ENCODE data around the gene CSNK2B.

Gene CSNK2B

DNA sequence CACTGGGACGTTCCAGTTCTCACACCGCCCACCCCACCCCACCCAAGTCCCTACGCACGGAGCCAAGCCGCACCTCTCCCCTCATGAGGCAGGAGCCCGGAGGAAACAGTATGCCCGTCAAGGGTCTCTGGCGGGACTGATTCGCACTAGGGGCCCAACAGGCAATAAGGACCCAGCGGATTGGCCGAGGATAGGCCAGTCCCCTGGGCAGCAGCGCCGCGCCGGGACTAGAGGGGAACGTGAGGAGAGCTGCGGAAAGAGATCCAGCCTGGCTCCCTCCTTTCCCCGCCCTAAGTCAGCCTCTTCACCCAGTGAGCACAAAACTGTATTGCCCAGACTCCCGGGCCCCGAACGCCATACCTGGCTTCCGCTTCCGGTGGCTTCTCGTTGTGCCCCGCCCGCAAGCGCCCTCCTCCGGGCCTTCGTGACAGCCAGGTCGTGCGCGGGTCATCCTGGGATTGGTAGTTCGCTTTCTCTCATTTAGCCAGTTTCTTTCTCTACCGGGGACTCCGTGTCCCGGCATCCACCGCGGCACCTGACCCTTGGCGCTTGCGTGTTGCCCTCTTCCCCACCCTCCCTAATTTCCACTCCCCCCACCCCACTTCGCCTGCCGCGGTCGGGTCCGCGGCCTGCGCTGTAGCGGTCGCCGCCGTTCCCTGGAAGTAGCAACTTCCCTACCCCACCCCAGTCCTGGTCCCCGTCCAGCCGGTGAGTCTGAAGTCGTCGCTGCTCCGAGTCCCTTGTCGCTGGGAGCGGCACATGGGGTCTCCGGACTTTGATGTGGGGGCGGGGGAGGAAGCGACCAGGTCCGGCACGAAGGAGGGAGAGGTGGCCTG lies at the start of gene CSNK2B:
TSS of gene CSNK2B (plus strand) at position 580 of the 836 bp plus-strand sequence. CDS start 752 bp downstream, outside the sequence.
- DNase-seq, result peak; percentile 99

DNA sequence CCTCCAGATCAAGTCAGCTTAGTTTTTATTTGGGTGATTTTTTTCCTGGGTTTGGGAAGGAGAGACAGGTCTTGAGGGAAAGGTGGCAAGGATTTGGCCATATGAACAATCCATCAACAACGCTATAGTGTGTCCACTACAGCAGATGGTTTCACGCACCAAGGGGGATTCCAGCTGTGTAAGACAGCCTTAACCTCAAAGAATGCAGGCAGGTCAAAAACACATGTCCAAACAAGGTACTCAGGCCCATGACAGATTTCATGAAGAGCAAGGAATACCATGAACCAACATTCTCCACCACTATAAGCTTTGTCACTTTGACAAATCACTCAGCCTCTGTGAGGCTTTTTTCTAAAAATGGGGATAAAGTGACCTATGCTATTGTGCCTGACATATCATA lies 48.9 kb upstream of the CSNK2B start:
- no peak for DNase-seq

DNA sequence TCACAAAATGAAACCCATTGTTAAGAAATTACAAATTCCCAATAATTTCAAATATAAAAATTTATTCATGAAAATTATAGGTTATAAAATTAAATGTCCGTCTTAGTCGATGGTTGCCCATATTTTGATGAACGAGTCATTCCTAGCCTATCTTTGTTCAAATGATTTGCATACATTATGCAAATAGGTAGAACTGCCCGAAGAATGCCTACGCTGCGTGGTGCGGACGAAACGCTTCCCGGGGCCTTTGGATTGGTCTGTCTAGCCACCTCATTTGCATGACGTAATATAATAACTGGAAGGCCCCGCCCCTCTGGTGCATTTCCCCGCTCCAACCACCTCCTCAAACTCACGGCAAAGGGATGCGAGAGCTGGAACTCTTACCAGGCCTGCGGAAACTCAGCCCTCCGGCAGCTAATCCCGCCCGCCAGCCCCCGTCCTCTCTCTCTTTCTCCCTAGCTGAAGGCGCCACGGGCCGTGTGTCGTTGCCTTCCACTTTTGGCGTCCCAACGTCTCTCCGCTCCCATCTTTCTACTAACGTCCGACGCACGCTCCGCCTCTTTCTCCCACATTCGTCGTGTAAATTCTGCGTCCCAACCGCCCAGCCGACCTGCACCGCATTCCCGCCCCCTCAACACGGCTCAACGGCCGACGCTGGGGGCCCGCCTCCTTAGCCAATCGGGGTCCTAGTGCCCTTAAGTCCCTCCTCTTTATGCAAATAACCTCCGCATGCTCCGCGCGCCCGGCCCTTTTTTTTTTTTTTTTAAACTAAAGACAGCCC lies 45.9 kb upstream of the CSNK2B start:
- DNase-seq, result peak; percentile 99

GRCh38 chr6:31620586-31621319 lies 45.1 kb upstream of the CSNK2B start, which contains the start of gene PRRC2A:
PRRC2A (plus strand) TSS chr6:31620715; CDS start chr6:31622790, 2,075 bp downstream.
- DNase-seq, result peak; percentile 85

DNA sequence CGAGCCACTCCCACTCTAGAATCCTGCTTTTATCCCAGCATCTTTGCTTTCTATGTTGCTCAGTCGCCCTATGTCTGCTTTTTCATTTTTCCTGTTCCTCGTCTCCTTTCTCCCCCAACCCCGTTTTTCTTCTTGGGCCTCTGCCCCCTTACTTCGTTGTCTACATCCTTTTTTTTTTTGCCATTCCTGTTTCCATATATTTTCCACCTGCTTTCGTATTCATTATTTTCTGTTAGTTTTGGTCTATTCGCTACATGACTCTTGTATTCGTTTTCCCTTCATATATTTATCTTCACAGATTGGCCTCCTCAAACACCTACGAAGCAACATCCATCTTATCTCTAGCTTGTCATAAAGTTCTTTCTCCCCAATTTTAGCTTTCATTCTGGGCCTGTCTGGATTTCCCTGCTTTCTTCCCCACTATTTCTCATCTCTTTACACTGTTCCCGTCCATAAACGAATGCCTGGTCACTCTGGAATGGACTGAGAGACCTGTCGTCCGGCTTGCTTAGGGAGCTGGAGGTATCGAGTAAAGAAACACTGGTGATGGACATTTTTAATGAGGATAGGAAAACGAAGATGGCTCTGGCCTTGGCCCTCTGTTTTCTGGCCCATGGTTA lies 44.5 kb upstream of the CSNK2B start:
- no peak for DNase-seq

DNA sequence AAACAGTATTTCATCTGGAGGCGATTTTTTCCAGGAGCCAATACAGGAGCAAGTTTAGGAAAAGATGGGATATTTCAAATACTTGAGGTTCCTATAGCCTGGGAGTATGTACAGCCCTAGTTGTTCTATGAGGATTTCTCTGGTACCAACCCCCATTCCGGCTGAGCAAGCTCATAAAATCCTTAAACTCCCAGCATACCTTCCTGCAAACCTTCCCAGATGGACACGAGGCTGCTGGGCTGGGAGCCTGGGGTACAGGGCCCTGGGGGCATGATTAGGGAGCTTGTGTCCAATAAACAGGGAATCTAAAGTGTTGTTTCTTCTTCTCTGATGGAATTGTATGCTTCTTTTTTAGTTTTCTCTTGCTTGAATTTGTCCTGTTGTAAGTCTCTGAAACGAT lies 43.9 kb upstream of the CSNK2B start:
- no peak for DNase-seq

DNA sequence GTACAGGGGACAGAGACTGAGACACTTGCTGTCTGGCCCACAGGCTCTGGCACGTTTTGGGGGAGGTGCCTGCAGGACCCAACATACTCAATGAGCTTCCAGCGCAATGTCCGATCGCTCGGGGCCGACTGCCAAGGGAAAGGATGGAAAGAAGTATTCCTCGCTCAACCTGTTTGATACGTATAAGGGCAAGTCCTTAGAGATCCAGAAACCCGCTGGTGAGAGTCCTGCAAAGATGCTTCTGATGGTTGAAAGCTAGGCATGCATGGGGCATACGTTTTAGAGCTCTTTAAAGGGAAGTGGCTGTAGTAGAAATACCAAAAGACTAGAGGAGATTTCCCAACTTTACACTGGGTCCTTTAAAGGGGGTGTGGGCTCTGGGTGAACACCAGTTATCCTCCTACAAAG lies 43.2 kb upstream of the CSNK2B start:
- DNase-seq, result no peak

- DNase-seq, result no peak
These were observed 41.8 kb upstream of the CSNK2B start for GRCh38 chr6:31624070-31624469.

- no peak for DNase-seq
These were observed 38.9 kb upstream of the CSNK2B start for GRCh38 chr6:31626952-31627351.

GRCh38 chr6:31627690-31628287 lies 38.1 kb upstream of the CSNK2B start:
- no peak for DNase-seq

DNA sequence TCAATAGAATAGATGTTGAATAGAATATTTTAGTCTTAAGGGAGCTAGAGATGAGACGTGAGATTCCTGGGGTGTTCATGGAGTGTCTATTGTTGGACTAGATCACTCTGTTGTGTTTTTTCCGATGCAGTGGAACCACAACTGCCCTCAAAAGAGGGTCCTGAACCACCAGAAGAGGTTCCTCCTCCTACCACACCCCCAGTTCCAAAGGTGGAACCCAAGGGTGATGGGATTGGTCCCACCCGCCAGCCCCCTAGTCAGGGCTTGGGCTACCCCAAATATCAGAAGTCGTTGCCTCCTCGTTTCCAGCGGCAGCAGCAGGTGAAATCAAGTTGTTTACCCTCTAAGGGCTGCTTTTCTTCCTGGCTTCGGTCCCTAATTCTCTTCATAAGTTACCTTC lies 36.9 kb upstream of the CSNK2B start:
- no peak for DNase-seq

- no peak for DNase-seq
These were observed 35.5 kb upstream of the CSNK2B start for GRCh38 chr6:31630177-31630934.

- DNase-seq, result no peak
These were observed 34.7 kb upstream of the CSNK2B start for GRCh38 chr6:31631209-31631608.

DNA sequence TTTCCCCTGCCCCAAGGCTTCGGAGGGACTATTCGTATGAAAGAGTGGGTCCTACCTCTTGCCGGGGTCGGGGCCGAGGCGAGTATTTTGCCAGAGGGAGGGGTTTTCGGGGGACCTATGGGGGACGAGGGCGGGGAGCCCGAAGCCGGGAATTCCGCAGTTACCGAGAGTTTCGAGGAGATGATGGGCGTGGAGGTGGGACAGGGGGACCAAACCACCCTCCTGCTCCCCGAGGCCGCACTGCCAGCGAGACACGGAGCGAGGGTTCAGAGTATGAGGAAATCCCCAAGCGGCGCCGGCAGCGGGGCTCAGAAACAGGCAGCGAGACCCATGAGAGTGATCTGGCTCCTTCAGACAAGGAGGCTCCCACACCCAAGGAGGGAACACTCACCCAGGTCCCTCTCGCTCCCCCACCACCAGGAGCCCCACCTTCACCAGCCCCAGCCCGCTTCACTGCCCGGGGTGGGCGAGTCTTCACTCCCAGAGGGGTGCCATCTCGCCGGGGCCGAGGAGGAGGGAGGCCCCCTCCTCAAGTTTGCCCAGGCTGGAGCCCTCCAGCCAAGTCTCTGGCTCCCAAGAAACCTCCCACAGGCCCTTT lies 34.1 kb upstream of the CSNK2B start:
- no peak for DNase-seq

DNA sequence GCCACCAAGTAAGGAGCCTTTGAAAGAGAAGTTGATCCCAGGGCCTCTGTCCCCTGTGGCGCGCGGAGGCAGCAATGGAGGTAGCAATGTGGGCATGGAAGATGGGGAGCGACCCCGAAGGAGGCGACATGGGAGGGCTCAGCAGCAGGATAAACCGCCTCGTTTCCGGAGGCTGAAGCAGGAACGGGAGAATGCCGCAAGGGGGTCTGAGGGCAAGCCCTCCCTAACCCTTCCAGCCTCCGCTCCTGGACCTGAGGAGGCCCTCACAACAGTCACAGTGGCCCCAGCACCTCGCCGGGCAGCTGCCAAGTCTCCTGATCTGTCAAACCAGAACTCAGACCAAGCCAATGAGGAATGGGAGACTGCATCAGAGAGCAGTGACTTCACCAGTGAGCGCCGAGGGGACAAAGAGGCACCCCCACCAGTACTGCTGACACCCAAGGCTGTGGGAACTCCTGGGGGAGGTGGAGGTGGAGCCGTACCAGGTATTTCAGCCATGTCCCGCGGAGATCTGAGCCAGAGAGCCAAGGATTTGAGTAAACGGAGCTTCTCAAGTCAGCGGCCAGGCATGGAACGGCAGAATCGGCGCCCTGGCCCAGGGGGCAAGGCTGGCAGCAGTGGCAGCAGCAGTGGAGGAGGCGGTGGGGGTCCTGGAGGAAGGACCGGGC lies 33.5 kb upstream of the CSNK2B start:
- DNase-seq, result no peak

- DNase-seq, result no peak
These were observed 32.4 kb upstream of the CSNK2B start for GRCh38 chr6:31633447-31633846.

DNA sequence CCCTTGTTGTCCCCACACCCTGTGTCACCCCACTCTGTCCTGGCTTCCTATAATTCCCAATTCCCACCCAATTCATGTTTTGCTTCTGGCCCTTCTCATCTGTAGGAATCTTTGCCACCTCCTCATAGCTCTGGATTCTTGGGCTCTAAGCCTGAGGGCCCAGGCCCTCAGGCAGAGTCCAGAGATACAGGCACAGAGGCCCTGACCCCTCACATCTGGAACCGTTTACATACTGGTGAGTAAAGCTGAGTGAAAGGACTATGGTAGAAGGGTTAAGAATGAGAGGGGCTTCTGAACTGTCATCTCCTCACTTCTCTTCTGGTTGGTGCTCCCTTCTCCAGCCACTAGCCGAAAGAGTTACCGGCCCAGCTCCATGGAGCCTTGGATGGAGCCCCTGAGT lies 31.7 kb upstream of the CSNK2B start:
- DNase-seq, result no peak

- DNase-seq, result no peak
These were observed 30.8 kb upstream of the CSNK2B start for GRCh38 chr6:31634969-31635575.

- DNase-seq, result no peak
These were observed 28.9 kb upstream of the CSNK2B start for GRCh38 chr6:31636698-31637596.
